Cardiac fibroblast (primary cell): ENCODE measurements around the gene EPGN.

Source experiments
- DNase-seq, 2 donors: peaks; one replicate each; pipeline versions ENCODE4 v3.0.0 to v3.0.0-alpha.2; 2010; ENCODE audit warnings: low read depth in 2 of 2
- H3K4me3 ChIP-seq, 2 donors: replicated peaks in 1 of 2; 1 replicate in 1 of 2; 2 replicates in 1 of 2; pipeline ENCODE4 v1.5.1; 2011; ENCODE audit warnings: low read depth in 2 of 2, low read length in 2 of 2, mild to moderate bottlenecking in 2 of 2, moderate library complexity in 1 of 2
- CTCF ChIP-seq: IDR thresholded peaks from one replicate; pipeline ENCODE4 v1.5.1; 2011; ENCODE audit warnings: low read depth, mild to moderate bottlenecking, low read length, inconsistent platforms

Gene EPGN

GRCh38 chr4:74315376-74315775 lies 7.1 kb downstream of the EPGN start:
- no peak for TF ChIP-seq CTCF
- no peak overlapping the region for H3K4me3 ChIP-seq
- no peak for DNase-seq

GRCh38 chr4:74316397-74316796 lies 8.1 kb downstream of the EPGN start:
- DNase-seq: peak; percentile 36 to 73
- TF ChIP-seq CTCF: no peak

GRCh38 chr4:74317616-74318246 lies 9.5 kb downstream of the EPGN start:
- TF ChIP-seq CTCF: no peak
- DNase-seq: peak; percentile 69 to 79
- H3K4me3 ChIP-seq: no peak overlapping the region

More at GRCh38 chr4:74316397-74316796, 8.1 kb downstream of the EPGN start:
- H3K4me3 ChIP-seq: no peak overlapping the region

GRCh38 chr4:74318276-74318675 lies 10.0 kb downstream of the EPGN start:
- H3K4me3 ChIP-seq: no peak overlapping the region
- TF ChIP-seq CTCF: no peak
- no peak for DNase-seq

- TF ChIP-seq CTCF: no peak
- no peak overlapping the region for H3K4me3 ChIP-seq
- no peak for DNase-seq
Observed at GRCh38 chr4:74319470-74319869, 11.2 kb downstream of the EPGN start.

- TF ChIP-seq CTCF: peak; percentile 62
- no peak overlapping the region for H3K4me3 ChIP-seq
- peak; percentile 75 to 83 for DNase-seq
Observed at GRCh38 chr4:74320559-74321118, 12.4 kb downstream of the EPGN start.
